ENCODE results near the gene MYH15.

MYH15 gene

GRCh38 chr3:108510496-108510895 lies at the start of gene MYH15:
Gene MYH15, minus strand, starts transcription at chr3:108510596. Its CDS starts 66 bp downstream, at chr3:108510530.
- no peak for DNase-seq (ENCODE audit: low read depth)

GRCh38 chr3:108555966-108556581 lies 45.7 kb upstream of the MYH15 start:
- DNase-seq (ENCODE audit: low read depth) = no peak

- DNase-seq (ENCODE audit: low read depth) = no peak
Observed at GRCh38 chr3:108554913-108555571, 44.6 kb upstream of the MYH15 start.

- no peak for DNase-seq (ENCODE audit: low read depth)
Observed at GRCh38 chr3:108554229-108554628, 43.8 kb upstream of the MYH15 start.

GRCh38 chr3:108552267-108553159 lies 42.1 kb upstream of the MYH15 start:
- DNase-seq (ENCODE audit: low read depth) = no peak

GRCh38 chr3:108548886-108549285 lies 38.5 kb upstream of the MYH15 start:
- DNase-seq (ENCODE audit: low read depth) = no peak

- no peak for DNase-seq (ENCODE audit: low read depth)
Observed at GRCh38 chr3:108548304-108548703, 37.9 kb upstream of the MYH15 start.

GRCh38 chr3:108546692-108547091 lies 36.3 kb upstream of the MYH15 start:
- DNase-seq (ENCODE audit: low read depth) = no peak

- DNase-seq (ENCODE audit: low read depth) = no peak
Observed at GRCh38 chr3:108546247-108546646, 35.9 kb upstream of the MYH15 start.

GRCh38 chr3:108538083-108538482 lies 27.7 kb upstream of the MYH15 start:
- no peak for DNase-seq (ENCODE audit: low read depth)

- DNase-seq (ENCODE audit: low read depth) = no peak
Observed at GRCh38 chr3:108528459-108529252, 18.3 kb upstream of the MYH15 start.

GRCh38 chr3:108527817-108528216 lies 17.4 kb upstream of the MYH15 start:
- DNase-seq (ENCODE audit: low read depth) = no peak

GRCh38 chr3:108527109-108527508 lies 16.7 kb upstream of the MYH15 start:
- DNase-seq (ENCODE audit: low read depth) = no peak

- no peak for DNase-seq (ENCODE audit: low read depth)
Observed at GRCh38 chr3:108525971-108526370, 15.6 kb upstream of the MYH15 start.

- DNase-seq (ENCODE audit: low read depth) = no peak
Observed at GRCh38 chr3:108525256-108525655, 14.9 kb upstream of the MYH15 start.

- DNase-seq (ENCODE audit: low read depth) = no peak
Observed at GRCh38 chr3:108524537-108524936, 14.1 kb upstream of the MYH15 start.

GRCh38 chr3:108518895-108519294 lies 8.5 kb upstream of the MYH15 start:
- no peak for DNase-seq (ENCODE audit: low read depth)

- DNase-seq (ENCODE audit: low read depth) = no peak
Observed at GRCh38 chr3:108516881-108517280, 6.5 kb upstream of the MYH15 start.

- no peak for DNase-seq (ENCODE audit: low read depth)
Observed at GRCh38 chr3:108513961-108514360, 3.6 kb upstream of the MYH15 start.

- DNase-seq (ENCODE audit: low read depth) = no peak
Observed at GRCh38 chr3:108512671-108513070, 2.3 kb upstream of the MYH15 start.

GRCh38 chr3:108511490-108511889 lies 1.1 kb upstream of the MYH15 start:
- DNase-seq (ENCODE audit: low read depth) = no peak

- no peak for DNase-seq (ENCODE audit: low read depth)
Observed at GRCh38 chr3:108511055-108511454, 659 bp upstream of the MYH15 start.

All from activated gamma-delta T cell treated with anti-CD3 and anti-CD28 coated beads, Interleukin-2, amount 50 U/mL, for 16 hours (primary cell).